Fibroblast of lung (primary cell): ENCODE data around the gene RAP1B. TPM values are rescaled to one million over a fixed set of nuclear protein-coding genes. Genes with fewer than 3 reads are reported as not detected.

Experiments used
- DNase-seq, 2 donors: peaks; one replicate each; pipeline versions ENCODE4 v3.0.0 to v3.0.0-alpha.2; 2010; ENCODE audit warnings: low read depth in 2 of 2
- H2AFZ ChIP-seq: 2 replicates; pipeline ENCODE4 v1.5.1; 2012; ENCODE audit warnings: low read length, control low read depth, inconsistent platforms
- H3K27ac ChIP-seq: 2 replicates; pipeline ENCODE4 v1.5.1; 2011; ENCODE audit warnings: low read length, control low read depth; ENCODE audit not compliant: insufficient read depth
- H3K27me3 ChIP-seq: 2 replicates; pipeline ENCODE4 v1.5.1; 2011; ENCODE audit warnings: mild to moderate bottlenecking, low read length; ENCODE audit not compliant: control insufficient read depth, insufficient read depth
- H3K36me3 ChIP-seq: 2 replicates; pipeline ENCODE4 v1.5.1; 2011; ENCODE audit warnings: low read length; ENCODE audit not compliant: control insufficient read depth, insufficient read depth
- H3K4me1 ChIP-seq: 2 replicates; pipeline ENCODE4 v1.5.1; 2011; ENCODE audit warnings: low read length; ENCODE audit not compliant: control insufficient read depth, insufficient read depth; ENCODE audit errors: extremely low read depth
- H3K4me2 ChIP-seq: 2 replicates; pipeline ENCODE4 v1.5.1; 2011; ENCODE audit warnings: low read length, control low read depth; ENCODE audit not compliant: insufficient read depth; ENCODE audit errors: extremely low read depth
- H3K4me3 ChIP-seq, 4 experiments: fragments of 200-600 bp in 1 of 4; sonication (generic) in 1 of 4; replicated peaks in 1 of 4; 2 replicates each; pipeline ENCODE4 v1.5.1; 2011 to 2016; ENCODE audit warnings: low read length in 4 of 4, low read depth in 3 of 4, mild to moderate bottlenecking in 3 of 4, control low read depth in 2 of 4, inconsistent platforms in 1 of 4, mixed read lengths in 1 of 4; ENCODE audit not compliant: insufficient read depth in 1 of 4; ENCODE audit errors: control extremely low read depth in 1 of 4
- H3K79me2 ChIP-seq: 2 replicates; pipeline ENCODE4 v1.5.1; 2012; ENCODE audit warnings: mild to moderate bottlenecking, low read length, inconsistent platforms; ENCODE audit not compliant: control insufficient read depth, insufficient read depth
- H3K9ac ChIP-seq: 2 replicates; pipeline ENCODE4 v1.5.1; 2011; ENCODE audit warnings: mild to moderate bottlenecking, low read length, control low read depth; ENCODE audit not compliant: insufficient read depth
- H3K9me3 ChIP-seq: 2 replicates; pipeline ENCODE4 v1.5.1; 2012; ENCODE audit warnings: low read depth, low read length; ENCODE audit not compliant: control insufficient read depth, insufficient read depth
- H4K20me1 ChIP-seq: 2 replicates; pipeline ENCODE4 v1.5.1; 2011; ENCODE audit warnings: low read length; ENCODE audit not compliant: control insufficient read depth, insufficient read depth; ENCODE audit errors: extremely low read depth
- EZH2 ChIP-seq: IDR thresholded peaks from 2 replicates; pipeline ENCODE4 v1.5.1; 2012; ENCODE audit warnings: low read length, control low read depth, mild to moderate bottlenecking; ENCODE audit errors: missing control alignments
- polyA plus RNA-seq, 2 donors: library from polyadenylated mRNA; depleted of rRNA in 1 of 2; stranded (reverse) in 1 of 2; unstranded in 1 of 2; fragments of >200 nt; gene quantifications; 2 replicates each; pipeline ENCODE4 v1.2.1, GENCODE V29; 2011 to 2012; ENCODE audit warnings: missing spikeins in 1 of 2
- total RNA-seq: library from RNA; depleted of rRNA; stranded (reverse); fragments of >200 nt; gene quantifications from 2 replicates; pipeline ENCODE4 v1.2.1, GENCODE V29; 2014
- TF ChIP-seq, protein P1 (sequence below), 2 donors: IDR thresholded peaks in 1 of 2; conservative IDR thresholded peaks in 1 of 2; 1 replicate in 1 of 2; 2 replicates in 1 of 2; pipeline ENCODE4 v1.5.1; 2011 to 2012; ENCODE audit warnings: low read length in 2 of 2, control low read depth in 1 of 2, inconsistent platforms in 1 of 2, low read depth in 1 of 2, mild to moderate bottlenecking in 1 of 2

RAP1B gene
- total and polyA plus RNA-seq, 2 donors (not counting 1 experiment from before 2014, with no cell fraction given): 194 to 383 TPM

DNA sequence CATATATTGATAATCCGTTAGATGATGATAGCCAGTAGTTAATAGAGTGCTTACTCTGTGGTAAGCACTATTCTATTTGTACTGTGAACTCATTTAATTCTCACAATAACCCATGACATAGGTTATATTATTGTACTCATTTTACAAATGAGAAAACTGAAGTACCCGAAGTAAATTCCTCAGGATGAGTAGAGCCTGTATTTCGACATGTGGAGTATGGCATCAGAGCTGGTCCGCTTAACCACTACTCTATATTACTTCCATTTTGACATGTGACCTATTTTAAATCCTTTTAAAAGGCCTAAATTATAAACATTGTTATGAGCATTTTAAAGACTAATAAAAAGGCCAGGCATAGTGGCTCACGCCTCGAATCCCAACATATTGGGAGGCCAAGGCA lies 8.0 kb upstream of the RAP1B start:
- no peaks in the 10 kb centered on the region for H4K20me1 ChIP-seq
- H3K27ac ChIP-seq: no peak overlapping the region
- no peak for DNase-seq
- no peak overlapping the region for H3K4me2 ChIP-seq
- H3K27me3 ChIP-seq: no peaks in the 10 kb centered on the region
- no peaks in the 10 kb centered on the region for H3K9me3 ChIP-seq
- no peaks in the 10 kb centered on the region for H3K36me3 ChIP-seq
- no peak for TF ChIP-seq EZH2
- TF ChIP-seq, protein P1, sequence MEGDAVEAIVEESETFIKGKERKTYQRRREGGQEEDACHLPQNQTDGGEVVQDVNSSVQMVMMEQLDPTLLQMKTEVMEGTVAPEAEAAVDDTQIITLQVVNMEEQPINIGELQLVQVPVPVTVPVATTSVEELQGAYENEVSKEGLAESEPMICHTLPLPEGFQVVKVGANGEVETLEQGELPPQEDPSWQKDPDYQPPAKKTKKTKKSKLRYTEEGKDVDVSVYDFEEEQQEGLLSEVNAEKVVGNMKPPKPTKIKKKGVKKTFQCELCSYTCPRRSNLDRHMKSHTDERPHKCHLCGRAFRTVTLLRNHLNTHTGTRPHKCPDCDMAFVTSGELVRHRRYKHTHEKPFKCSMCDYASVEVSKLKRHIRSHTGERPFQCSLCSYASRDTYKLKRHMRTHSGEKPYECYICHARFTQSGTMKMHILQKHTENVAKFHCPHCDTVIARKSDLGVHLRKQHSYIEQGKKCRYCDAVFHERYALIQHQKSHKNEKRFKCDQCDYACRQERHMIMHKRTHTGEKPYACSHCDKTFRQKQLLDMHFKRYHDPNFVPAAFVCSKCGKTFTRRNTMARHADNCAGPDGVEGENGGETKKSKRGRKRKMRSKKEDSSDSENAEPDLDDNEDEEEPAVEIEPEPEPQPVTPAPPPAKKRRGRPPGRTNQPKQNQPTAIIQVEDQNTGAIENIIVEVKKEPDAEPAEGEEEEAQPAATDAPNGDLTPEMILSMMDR (conservative IDR thresholded peaks at IDR 0.05 in 1 of 2, IDR thresholded peaks at IDR 0.05 in 1 of 2; ENCODE audit: low read depth in 1 of 2, low read length in 2 of 2): no peak
- H3K79me2 ChIP-seq: no peaks in the 10 kb centered on the region
- no peak overlapping the region for H3K9ac ChIP-seq
- no peak overlapping the region for H3K4me3 ChIP-seq
- H2AFZ ChIP-seq: no peak overlapping the region
- H3K4me1 ChIP-seq: no peaks in the 10 kb centered on the region

DNA sequence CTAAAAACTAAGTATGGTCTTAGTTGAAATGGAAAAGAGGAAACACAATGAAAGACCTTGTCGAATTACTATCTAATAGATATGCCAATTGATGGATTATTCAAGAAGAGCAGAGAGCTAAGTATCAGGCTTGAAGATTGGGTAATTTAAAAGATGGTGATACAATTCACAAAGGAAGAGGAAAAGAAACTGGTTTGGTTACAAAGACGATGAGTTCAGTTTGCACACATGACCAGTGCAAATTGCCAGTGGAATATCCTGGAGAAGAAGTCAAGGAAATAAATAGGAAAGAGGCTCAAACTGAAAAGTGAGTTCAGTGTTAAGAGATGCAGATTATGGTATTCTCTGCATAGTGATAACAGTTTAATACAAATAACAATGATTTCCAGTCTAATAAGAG lies 2.5 kb upstream of the RAP1B start:
- no peaks in the 10 kb centered on the region for H3K9me3 ChIP-seq
- no peaks in the 10 kb centered on the region for H3K36me3 ChIP-seq
- no peaks in the 10 kb centered on the region for H4K20me1 ChIP-seq
- H3K27ac ChIP-seq: no peak overlapping the region
- no peak overlapping the region for H3K4me2 ChIP-seq
- no peaks in the 10 kb centered on the region for H3K27me3 ChIP-seq
- H3K4me1 ChIP-seq: no peaks in the 10 kb centered on the region
- DNase-seq: no peak
- no peak overlapping the region for H3K9ac ChIP-seq
- H2AFZ ChIP-seq: no peak overlapping the region
- no peak for TF ChIP-seq EZH2
- TF ChIP-seq, protein P1 (conservative IDR thresholded peaks at IDR 0.05 in 1 of 2, IDR thresholded peaks at IDR 0.05 in 1 of 2; ENCODE audit: low read depth in 1 of 2, low read length in 2 of 2): no peak
- H3K4me3 ChIP-seq: no peak overlapping the region
- H3K79me2 ChIP-seq: peaks cover 19% of the 10 kb centered on the region

DNA sequence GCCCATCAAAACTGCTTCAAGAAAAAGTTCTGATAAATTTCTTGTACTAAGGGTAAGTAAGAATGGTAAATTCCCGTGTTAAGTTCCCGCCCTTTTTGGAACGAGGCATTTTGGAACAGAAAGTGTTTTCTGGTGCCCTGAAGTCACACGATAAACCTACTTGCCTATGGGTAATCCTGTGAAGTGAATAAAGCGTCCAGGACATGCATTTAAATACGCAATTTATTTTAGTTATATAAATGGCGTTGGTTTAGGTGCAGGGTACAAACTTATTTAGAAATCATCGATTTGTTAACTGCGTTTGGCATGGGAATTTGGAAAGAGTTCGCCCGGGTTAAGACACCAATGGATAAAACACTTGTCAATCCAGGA lies 715 bp upstream of the RAP1B start:
- no peaks in the 10 kb centered on the region for H3K9me3 ChIP-seq
- peak overlapping the region; percentile 51 to 87 (median 70) for H3K4me3 ChIP-seq
- peaks cover 37% of the 10 kb centered on the region for H3K79me2 ChIP-seq
- no peak for TF ChIP-seq EZH2
- TF ChIP-seq, protein P1 (conservative IDR thresholded peaks at IDR 0.05 in 1 of 2, IDR thresholded peaks at IDR 0.05 in 1 of 2; ENCODE audit: low read depth in 1 of 2, low read length in 2 of 2): no peak
- peak overlapping the region; percentile 82 for H2AFZ ChIP-seq
- peaks cover 3% of the 10 kb centered on the region for H4K20me1 ChIP-seq
- no peaks in the 10 kb centered on the region for H3K27me3 ChIP-seq
- H3K4me2 ChIP-seq: peak overlapping the region; percentile 61
- no peak overlapping the region for H3K9ac ChIP-seq
- peak; percentile 45 to 54 for DNase-seq
- H3K36me3 ChIP-seq: no peaks in the 10 kb centered on the region
- H3K4me1 ChIP-seq: no peaks in the 10 kb centered on the region
- H3K27ac ChIP-seq: peak overlapping the region; percentile 86
